ENCODE results near the gene RAD51B.
A peak's percentile ranks its signal among the peaks of the same experiment; 100 is the strongest.

Gene RAD51B

GRCh38 chr14:68463705-68464374 is 644.3 kb downstream of the RAD51B start:
- Histone ChIP-seq H3K4me3 (ENCODE audit: low read depth in 1 of 2, low read length in 2 of 2) (no peak overlapping the region), H3K27me3 (ENCODE audit: control insufficient read depth in 1 of 2, insufficient read depth in 2 of 2, low read length in 2 of 2) (no peaks in the 10 kb centered on the region), H3K36me3 (ENCODE audit: control insufficient read depth in 1 of 2, insufficient read depth in 2 of 2, low read length in 2 of 2) (no peaks in the 10 kb centered on the region), H3K27ac (ENCODE audit: low read depth, low read length) (no peak overlapping the region), H3K4me1 (ENCODE audit: control insufficient read depth in 1 of 2, insufficient read depth in 2 of 2, low read length in 2 of 2) (peaks cover 9 to 26% of the 10 kb centered on the region in 2 donors), H3K9ac (ENCODE audit: low read depth in 1 of 2, low read length in 2 of 2) (no peak overlapping the region), H3K9me3 (ENCODE audit: control insufficient read depth in 1 of 2, low read length in 2 of 2) (no peaks in the 10 kb centered on the region)

GRCh38 chr14:68464711-68465110 is 645.1 kb downstream of the RAD51B start:
- H3K27me3 ChIP-seq (ENCODE audit: control insufficient read depth in 1 of 2, insufficient read depth in 2 of 2, low read length in 2 of 2): no peaks in the 10 kb centered on the region
- no peak overlapping the region for H3K4me3 ChIP-seq (ENCODE audit: low read depth in 1 of 2, low read length in 2 of 2)
- no peaks in the 10 kb centered on the region for H3K9me3 ChIP-seq (ENCODE audit: control insufficient read depth in 1 of 2, low read length in 2 of 2)
- no peaks in the 10 kb centered on the region for H3K36me3 ChIP-seq (ENCODE audit: control insufficient read depth in 1 of 2, insufficient read depth in 2 of 2, low read length in 2 of 2)
- no peak overlapping the region for H3K9ac ChIP-seq (ENCODE audit: low read depth in 1 of 2, low read length in 2 of 2)
- no peak overlapping the region for H3K27ac ChIP-seq (ENCODE audit: low read depth, low read length)
- H3K4me1 ChIP-seq (ENCODE audit: control insufficient read depth in 1 of 2, insufficient read depth in 2 of 2, low read length in 2 of 2): peaks cover under 1 to 21% of the 10 kb centered on the region in 2 donors

DNA sequence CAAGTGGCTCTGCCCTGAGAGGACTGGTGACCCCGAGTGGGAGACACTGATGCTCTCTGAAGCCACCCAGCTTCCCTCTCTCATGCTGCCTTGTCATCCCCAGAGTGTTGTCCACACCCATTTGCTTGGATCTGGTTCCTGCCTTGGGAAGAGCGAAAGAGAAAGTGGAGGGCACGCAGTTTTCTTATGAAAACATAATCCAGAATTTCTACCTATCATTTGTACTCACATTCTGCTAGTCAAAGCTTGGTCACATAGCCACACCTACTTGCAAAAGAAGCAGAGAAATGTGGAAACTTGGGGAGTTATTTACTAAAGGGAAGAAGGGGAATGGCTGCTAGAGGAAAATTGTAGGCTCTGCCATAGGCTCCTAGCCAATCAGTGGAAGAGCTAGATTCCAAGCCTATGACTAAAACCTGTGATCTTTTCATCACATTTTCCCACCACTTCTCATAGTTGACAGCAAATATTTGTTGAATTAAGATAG is 647.0 kb downstream of the RAD51B start:
- no peaks in the 10 kb centered on the region for H3K36me3 ChIP-seq (ENCODE audit: control insufficient read depth in 1 of 2, insufficient read depth in 2 of 2, low read length in 2 of 2)
- no peaks in the 10 kb centered on the region for H3K27me3 ChIP-seq (ENCODE audit: control insufficient read depth in 1 of 2, insufficient read depth in 2 of 2, low read length in 2 of 2)
- peak overlapping the region in 1 of 2 donors; percentile 16 for H3K9ac ChIP-seq (ENCODE audit: low read depth in 1 of 2, low read length in 2 of 2)
- no peaks in the 10 kb centered on the region for H3K9me3 ChIP-seq (ENCODE audit: control insufficient read depth in 1 of 2, low read length in 2 of 2)
- no peak overlapping the region for H3K27ac ChIP-seq (ENCODE audit: low read depth, low read length)
- H3K4me1 ChIP-seq (ENCODE audit: control insufficient read depth in 1 of 2, insufficient read depth in 2 of 2, low read length in 2 of 2): peaks cover 0 to 18% of the 10 kb centered on the region in 2 donors
- H3K4me3 ChIP-seq (ENCODE audit: low read depth in 1 of 2, low read length in 2 of 2): no peak overlapping the region

GRCh38 chr14:68467425-68467824 is 647.8 kb downstream of the RAD51B start:
- H3K27me3 ChIP-seq (ENCODE audit: control insufficient read depth in 1 of 2, insufficient read depth in 2 of 2, low read length in 2 of 2): no peaks in the 10 kb centered on the region
- no peaks in the 10 kb centered on the region for H3K36me3 ChIP-seq (ENCODE audit: control insufficient read depth in 1 of 2, insufficient read depth in 2 of 2, low read length in 2 of 2)
- no peak overlapping the region for H3K27ac ChIP-seq (ENCODE audit: low read depth, low read length)
- H3K4me3 ChIP-seq (ENCODE audit: low read depth in 1 of 2, low read length in 2 of 2): no peak overlapping the region
- H3K4me1 ChIP-seq (ENCODE audit: control insufficient read depth in 1 of 2, insufficient read depth in 2 of 2, low read length in 2 of 2): peaks cover 0 to 18% of the 10 kb centered on the region in 2 donors
- no peaks in the 10 kb centered on the region for H3K9me3 ChIP-seq (ENCODE audit: control insufficient read depth in 1 of 2, low read length in 2 of 2)
- H3K9ac ChIP-seq (ENCODE audit: low read depth in 1 of 2, low read length in 2 of 2): no peak overlapping the region

GRCh38 chr14:68468437-68469207 is 649.0 kb downstream of the RAD51B start:
- Histone ChIP-seq H3K4me1 (ENCODE audit: control insufficient read depth in 1 of 2, insufficient read depth in 2 of 2, low read length in 2 of 2) (peaks cover 0 to 18% of the 10 kb centered on the region in 2 donors), H3K27me3 (ENCODE audit: control insufficient read depth in 1 of 2, insufficient read depth in 2 of 2, low read length in 2 of 2) (no peaks in the 10 kb centered on the region), H3K36me3 (ENCODE audit: control insufficient read depth in 1 of 2, insufficient read depth in 2 of 2, low read length in 2 of 2) (no peaks in the 10 kb centered on the region), H3K4me3 (ENCODE audit: low read depth in 1 of 2, low read length in 2 of 2) (no peak overlapping the region), H3K9ac (ENCODE audit: low read depth in 1 of 2, low read length in 2 of 2) (no peak overlapping the region), H3K9me3 (ENCODE audit: control insufficient read depth in 1 of 2, low read length in 2 of 2) (no peaks in the 10 kb centered on the region), H3K27ac (ENCODE audit: low read depth, low read length) (no peak overlapping the region)

DNA sequence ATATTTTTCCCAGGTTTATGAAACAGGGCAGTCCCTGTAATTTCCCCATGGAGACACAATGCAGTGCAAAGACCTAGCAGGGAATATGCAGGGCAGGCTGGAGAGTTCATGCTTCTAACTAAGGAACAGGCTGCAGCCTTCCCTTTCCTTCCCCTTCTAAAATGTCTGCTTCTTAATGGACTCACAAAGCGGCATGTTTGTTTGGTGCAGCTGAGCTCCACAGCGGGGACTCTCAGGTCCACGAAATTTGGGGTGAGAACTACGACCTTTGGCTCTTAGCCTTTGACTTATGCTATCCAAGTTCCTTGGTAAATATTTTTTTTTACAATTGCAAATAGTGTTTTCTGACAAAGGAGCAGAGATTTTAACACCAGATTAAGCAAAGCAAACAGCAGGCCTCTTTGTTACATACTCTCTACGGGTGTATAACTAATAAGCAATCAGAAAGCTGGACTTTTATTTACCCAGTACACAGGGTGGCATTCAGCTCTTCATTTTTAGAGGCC is 649.7 kb downstream of the RAD51B start:
- H3K27ac ChIP-seq (ENCODE audit: low read depth, low read length): no peak overlapping the region
- H3K36me3 ChIP-seq (ENCODE audit: control insufficient read depth in 1 of 2, insufficient read depth in 2 of 2, low read length in 2 of 2): no peaks in the 10 kb centered on the region
- no peaks in the 10 kb centered on the region for H3K9me3 ChIP-seq (ENCODE audit: control insufficient read depth in 1 of 2, low read length in 2 of 2)
- no peak overlapping the region for H3K9ac ChIP-seq (ENCODE audit: low read depth in 1 of 2, low read length in 2 of 2)
- peaks cover 0 to 18% of the 10 kb centered on the region in 2 donors for H3K4me1 ChIP-seq (ENCODE audit: control insufficient read depth in 1 of 2, insufficient read depth in 2 of 2, low read length in 2 of 2)
- no peaks in the 10 kb centered on the region for H3K27me3 ChIP-seq (ENCODE audit: control insufficient read depth in 1 of 2, insufficient read depth in 2 of 2, low read length in 2 of 2)
- H3K4me3 ChIP-seq (ENCODE audit: low read depth in 1 of 2, low read length in 2 of 2): no peak overlapping the region

GRCh38 chr14:68470361-68470760 is 650.8 kb downstream of the RAD51B start:
- Histone ChIP-seq H3K9me3 (ENCODE audit: control insufficient read depth in 1 of 2, low read length in 2 of 2) (no peaks in the 10 kb centered on the region), H3K36me3 (ENCODE audit: control insufficient read depth in 1 of 2, insufficient read depth in 2 of 2, low read length in 2 of 2) (no peaks in the 10 kb centered on the region), H3K27ac (ENCODE audit: low read depth, low read length) (no peak overlapping the region), H3K27me3 (ENCODE audit: control insufficient read depth in 1 of 2, insufficient read depth in 2 of 2, low read length in 2 of 2) (no peaks in the 10 kb centered on the region), H3K9ac (ENCODE audit: low read depth in 1 of 2, low read length in 2 of 2) (no peak overlapping the region), H3K4me1 (ENCODE audit: control insufficient read depth in 1 of 2, insufficient read depth in 2 of 2, low read length in 2 of 2) (peaks cover 0 to 18% of the 10 kb centered on the region in 2 donors), H3K4me3 (ENCODE audit: low read depth in 1 of 2, low read length in 2 of 2) (no peak overlapping the region)

DNA sequence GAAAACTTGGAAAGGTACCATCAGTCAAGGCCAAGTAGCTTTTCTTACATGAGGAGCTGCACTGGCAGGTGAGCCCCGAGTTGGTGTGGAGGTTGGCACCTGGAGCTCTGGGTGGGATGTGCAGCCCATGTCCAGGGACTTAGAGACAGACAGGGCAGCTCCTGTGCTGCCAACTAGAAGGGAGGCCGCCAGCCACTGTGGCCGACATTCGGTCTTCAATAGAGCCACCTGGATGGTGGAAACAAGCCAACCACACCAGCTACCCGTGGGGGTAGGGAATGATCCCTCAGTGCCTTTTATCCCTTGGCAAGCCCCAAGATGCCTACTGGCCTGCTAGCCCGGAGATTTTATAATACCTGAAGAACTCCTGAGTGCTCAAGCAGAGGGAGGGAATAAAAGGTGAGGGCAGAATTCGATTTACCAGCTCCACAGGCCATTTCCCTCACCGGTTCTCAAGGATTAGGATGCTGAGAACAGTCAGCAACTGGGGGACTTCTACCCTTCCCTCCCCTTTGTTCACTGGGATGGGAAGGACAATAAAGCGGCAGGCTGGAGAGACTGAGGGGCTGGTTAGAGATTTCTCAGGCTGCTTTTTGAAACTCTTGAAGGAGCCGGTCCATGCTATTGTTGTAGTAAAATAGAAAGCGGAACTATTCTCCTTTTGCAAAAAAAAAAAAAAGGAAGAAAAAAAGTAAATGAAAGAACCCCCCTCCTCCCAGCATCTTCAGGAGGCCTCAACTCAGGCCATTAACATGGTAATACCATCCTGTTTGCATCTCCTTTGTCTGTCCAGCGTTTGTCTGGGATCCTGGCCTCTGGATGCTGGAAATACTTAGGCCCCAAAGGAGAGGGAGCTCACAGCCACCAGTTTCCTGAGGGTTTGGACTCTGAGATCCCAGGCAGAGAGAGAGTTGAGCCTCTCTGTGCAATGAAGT is 651.7 kb downstream of the RAD51B start:
- no peak overlapping the region for H3K9ac ChIP-seq (ENCODE audit: low read depth in 1 of 2, low read length in 2 of 2)
- peaks cover 0 to 15% of the 10 kb centered on the region in 2 donors for H3K4me1 ChIP-seq (ENCODE audit: control insufficient read depth in 1 of 2, insufficient read depth in 2 of 2, low read length in 2 of 2)
- no peak overlapping the region for H3K4me3 ChIP-seq (ENCODE audit: low read depth in 1 of 2, low read length in 2 of 2)
- no peak overlapping the region for H3K27ac ChIP-seq (ENCODE audit: low read depth, low read length)
- H3K9me3 ChIP-seq (ENCODE audit: control insufficient read depth in 1 of 2, low read length in 2 of 2): no peaks in the 10 kb centered on the region
- no peaks in the 10 kb centered on the region for H3K36me3 ChIP-seq (ENCODE audit: control insufficient read depth in 1 of 2, insufficient read depth in 2 of 2, low read length in 2 of 2)
- no peaks in the 10 kb centered on the region for H3K27me3 ChIP-seq (ENCODE audit: control insufficient read depth in 1 of 2, insufficient read depth in 2 of 2, low read length in 2 of 2)

GRCh38 chr14:68471964-68472508 is 652.5 kb downstream of the RAD51B start:
- Histone ChIP-seq H3K4me3 (ENCODE audit: low read depth in 1 of 2, low read length in 2 of 2) (no peak overlapping the region), H3K36me3 (ENCODE audit: control insufficient read depth in 1 of 2, insufficient read depth in 2 of 2, low read length in 2 of 2) (no peaks in the 10 kb centered on the region), H3K27ac (ENCODE audit: low read depth, low read length) (no peak overlapping the region), H3K27me3 (ENCODE audit: control insufficient read depth in 1 of 2, insufficient read depth in 2 of 2, low read length in 2 of 2) (no peaks in the 10 kb centered on the region), H3K9ac (ENCODE audit: low read depth in 1 of 2, low read length in 2 of 2) (no peak overlapping the region), H3K9me3 (ENCODE audit: control insufficient read depth in 1 of 2, low read length in 2 of 2) (no peaks in the 10 kb centered on the region), H3K4me1 (ENCODE audit: control insufficient read depth in 1 of 2, insufficient read depth in 2 of 2, low read length in 2 of 2) (peaks cover 0 to 9% of the 10 kb centered on the region in 2 donors)
